ENCODE results near the gene CYTH4. TPM values are rescaled to one million over a fixed set of nuclear protein-coding genes. Genes with fewer than 3 reads are reported as not detected.

The CYTH4 gene
- total RNA-seq, 2 experiments from 2014 or later: 20.6 to 28.1 TPM

DNA sequence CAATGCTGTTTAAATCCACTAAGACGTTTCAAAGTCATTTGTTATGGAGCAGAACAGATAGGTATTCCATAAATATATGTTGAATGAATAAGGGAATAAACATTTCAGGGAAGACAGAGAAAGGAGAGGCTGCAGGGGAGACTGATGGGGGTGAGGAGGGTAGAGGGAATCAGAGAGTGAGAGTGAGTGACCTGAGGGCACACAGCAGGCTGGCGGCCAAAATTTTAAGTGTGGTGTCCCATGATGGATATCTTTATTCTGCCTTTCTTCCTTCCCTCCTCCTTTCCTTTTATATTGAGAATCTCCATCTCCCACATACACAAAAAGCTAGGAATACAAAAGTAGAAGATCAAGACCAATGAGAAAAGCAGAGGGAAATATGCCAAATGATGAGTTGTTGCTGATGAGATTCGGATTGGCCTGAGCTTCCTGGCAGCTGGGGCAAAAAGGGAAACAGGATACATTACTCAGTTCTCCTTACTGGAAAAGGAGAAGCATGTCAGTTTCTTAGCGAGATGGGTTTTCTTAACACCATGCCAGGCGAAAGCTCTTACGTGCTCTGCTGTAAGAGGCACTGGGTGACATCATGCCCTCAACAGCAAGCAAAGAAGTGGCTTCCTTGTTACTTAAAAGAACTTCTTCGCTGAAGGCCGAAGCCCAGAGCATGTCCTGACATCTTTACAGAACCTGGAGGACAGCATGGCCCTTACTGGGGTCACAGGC lies 11.2 kb upstream of the CYTH4 start:
- H2AFZ ChIP-seq (ENCODE audit: low read length): no peak overlapping the region
- intact Hi-C loops (cut with micrococcal nuclease; ENCODE audit: unreplicated experiment): no loop called here
- H3K79me2 ChIP-seq (ENCODE audit: insufficient read depth, low read depth, low read length): no peaks in the 10 kb centered on the region
- POLR2A ChIA-PET: no interaction called here
- TF ChIP-seq EZH2phosphoT487 (IDR thresholded peaks at IDR 0.05; ENCODE audit: borderline replicate concordance, low read depth, low read length): no peak
- TF ChIP-seq, protein P1, sequence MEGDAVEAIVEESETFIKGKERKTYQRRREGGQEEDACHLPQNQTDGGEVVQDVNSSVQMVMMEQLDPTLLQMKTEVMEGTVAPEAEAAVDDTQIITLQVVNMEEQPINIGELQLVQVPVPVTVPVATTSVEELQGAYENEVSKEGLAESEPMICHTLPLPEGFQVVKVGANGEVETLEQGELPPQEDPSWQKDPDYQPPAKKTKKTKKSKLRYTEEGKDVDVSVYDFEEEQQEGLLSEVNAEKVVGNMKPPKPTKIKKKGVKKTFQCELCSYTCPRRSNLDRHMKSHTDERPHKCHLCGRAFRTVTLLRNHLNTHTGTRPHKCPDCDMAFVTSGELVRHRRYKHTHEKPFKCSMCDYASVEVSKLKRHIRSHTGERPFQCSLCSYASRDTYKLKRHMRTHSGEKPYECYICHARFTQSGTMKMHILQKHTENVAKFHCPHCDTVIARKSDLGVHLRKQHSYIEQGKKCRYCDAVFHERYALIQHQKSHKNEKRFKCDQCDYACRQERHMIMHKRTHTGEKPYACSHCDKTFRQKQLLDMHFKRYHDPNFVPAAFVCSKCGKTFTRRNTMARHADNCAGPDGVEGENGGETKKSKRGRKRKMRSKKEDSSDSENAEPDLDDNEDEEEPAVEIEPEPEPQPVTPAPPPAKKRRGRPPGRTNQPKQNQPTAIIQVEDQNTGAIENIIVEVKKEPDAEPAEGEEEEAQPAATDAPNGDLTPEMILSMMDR (conservative IDR thresholded peaks at IDR 0.05; ENCODE audit: low read length): no peak
- CTCF ChIA-PET (ENCODE audit: unreplicated experiment): interaction anchor here (1.8 kb wide), 1 partner anchor 11 kb away, joined by 4 read pairs; no protein-coding TSS in a partner anchor
- H4K20me1 ChIP-seq (ENCODE audit: insufficient read depth, low read length): no peaks in the 10 kb centered on the region
- H3K36me3 ChIP-seq (ENCODE audit: insufficient read depth, low read length): no peaks in the 10 kb centered on the region
- no TSS peak for BruUV-seq (replicated peaks)
- no peak overlapping the region for H3K4me2 ChIP-seq (ENCODE audit: low read length)
- no peak overlapping the region for H3K4me3 ChIP-seq (ENCODE audit: low read depth, low read length, poor library complexity, severe bottlenecking)
- H3K4me1 ChIP-seq (ENCODE audit: insufficient read depth, low read length, poor library complexity, severe bottlenecking): peaks cover 63% of the 10 kb centered on the region
- H3K27ac ChIP-seq (ENCODE audit: low read depth, low read length, poor library complexity, severe bottlenecking): no peak overlapping the region
- H3K9me2 ChIP-seq (ENCODE audit: insufficient read depth, low read length): no peaks in the 10 kb centered on the region
- no peak for DNase-seq (ENCODE audit: low spot score)
- H3K9me3 ChIP-seq (ENCODE audit: low read length): no peaks in the 10 kb centered on the region

DNA sequence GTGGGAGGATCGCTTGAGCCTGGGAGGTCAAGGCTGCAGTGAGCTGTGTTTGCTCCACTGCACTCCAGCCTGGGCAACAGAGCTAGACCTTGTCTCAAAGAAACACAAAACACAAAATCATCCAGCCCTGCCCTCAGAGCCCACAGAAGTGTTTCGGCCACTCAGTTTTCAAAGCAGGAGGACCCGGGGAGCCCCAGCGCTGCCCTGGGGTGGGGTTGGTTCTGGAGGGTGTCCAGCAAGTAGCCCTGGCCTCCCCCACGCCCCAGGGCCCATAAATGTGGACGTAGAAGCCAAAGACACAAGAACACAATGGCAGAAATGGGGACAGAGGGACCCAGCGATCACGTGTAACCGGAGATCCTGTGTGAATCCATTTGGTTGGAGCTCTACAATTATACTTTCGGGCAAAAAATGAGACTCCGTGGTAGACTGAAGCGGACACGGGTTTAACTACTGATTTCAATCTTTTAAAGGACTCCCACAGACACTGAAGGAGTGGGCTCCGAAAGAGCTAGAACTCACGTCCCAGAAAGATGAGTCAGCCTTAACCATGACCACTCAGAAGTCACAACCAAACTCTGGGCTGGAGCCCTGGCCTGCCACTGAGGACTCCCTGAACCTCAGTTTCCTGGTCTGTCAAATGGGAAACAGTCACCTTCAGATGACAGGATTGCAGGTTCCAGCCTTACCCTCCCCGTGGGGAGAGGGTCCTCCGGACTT lies 9.0 kb upstream of the CYTH4 start:
- peaks cover 58% of the 10 kb centered on the region for H3K4me1 ChIP-seq (ENCODE audit: insufficient read depth, low read length, poor library complexity, severe bottlenecking)
- H2AFZ ChIP-seq (ENCODE audit: low read length): peak overlapping the region; percentile 24; the same call in 1 of the 2 replicates
- no TSS peak for BruUV-seq (replicated peaks)
- no peaks in the 10 kb centered on the region for H3K36me3 ChIP-seq (ENCODE audit: insufficient read depth, low read length)
- POLR2A ChIA-PET: no interaction called here
- no peak overlapping the region for H3K4me3 ChIP-seq (ENCODE audit: low read depth, low read length, poor library complexity, severe bottlenecking)
- H3K79me2 ChIP-seq (ENCODE audit: insufficient read depth, low read depth, low read length): no peaks in the 10 kb centered on the region
- H3K9me3 ChIP-seq (ENCODE audit: low read length): no peaks in the 10 kb centered on the region
- no peak overlapping the region for H3K27ac ChIP-seq (ENCODE audit: low read depth, low read length, poor library complexity, severe bottlenecking)
- no peaks in the 10 kb centered on the region for H4K20me1 ChIP-seq (ENCODE audit: insufficient read depth, low read length)
- intact Hi-C loops (cut with micrococcal nuclease; ENCODE audit: unreplicated experiment): no loop called here
- no peak for DNase-seq (ENCODE audit: low spot score)
- peak overlapping the region; percentile 60 for H3K4me2 ChIP-seq (ENCODE audit: low read length)
- TF ChIP-seq, protein P1 (conservative IDR thresholded peaks at IDR 0.05; ENCODE audit: low read length): no peak
- no peaks in the 10 kb centered on the region for H3K9me2 ChIP-seq (ENCODE audit: insufficient read depth, low read length)
- CTCF ChIA-PET (ENCODE audit: unreplicated experiment): no interaction called here

DNA sequence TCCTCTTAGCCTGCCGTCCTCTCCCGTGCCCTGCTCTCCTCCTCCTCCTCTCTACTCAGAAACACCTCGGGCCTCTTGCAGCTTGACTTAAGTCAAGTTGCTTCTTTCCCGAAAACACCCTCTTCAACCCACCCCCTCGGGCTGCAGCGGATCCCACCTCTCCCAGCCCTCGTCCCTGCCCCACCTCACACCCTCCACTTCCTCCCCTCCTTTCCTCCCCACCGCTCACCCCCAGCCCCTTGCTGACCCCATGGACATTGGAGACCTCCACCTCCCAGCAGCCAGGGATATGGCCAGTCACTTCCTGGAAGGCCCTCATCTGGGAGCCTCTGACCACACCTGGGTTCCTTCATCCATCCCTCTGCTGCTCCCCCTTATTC lies 8.5 kb upstream of the CYTH4 start:
- Histone ChIP-seq H4K20me1 (ENCODE audit: insufficient read depth, low read length) (no peaks in the 10 kb centered on the region), H3K27ac (ENCODE audit: low read depth, low read length, poor library complexity, severe bottlenecking) (peak overlapping the region; percentile 55), H3K4me3 (ENCODE audit: low read depth, low read length, poor library complexity, severe bottlenecking) (peak overlapping the region; percentile 22), H2AFZ (ENCODE audit: low read length) (peak overlapping the region; percentile 24; the same call in 1 of the 2 replicates), H3K36me3 (ENCODE audit: insufficient read depth, low read length) (no peaks in the 10 kb centered on the region), H3K4me2 (ENCODE audit: low read length) (peak overlapping the region; percentile 60), H3K79me2 (ENCODE audit: insufficient read depth, low read depth, low read length) (no peaks in the 10 kb centered on the region), H3K4me1 (ENCODE audit: insufficient read depth, low read length, poor library complexity, severe bottlenecking) (peaks cover 63% of the 10 kb centered on the region), H3K9me3 (ENCODE audit: low read length) (no peaks in the 10 kb centered on the region), H3K9me2 (ENCODE audit: insufficient read depth, low read length) (no peaks in the 10 kb centered on the region)
- ChIA-PET POLR2A (no interaction called here), CTCF (ENCODE audit: unreplicated experiment) (no interaction called here)
- no TSS peak for BruUV-seq (replicated peaks)
- DNase-seq (ENCODE audit: low spot score): no peak
- TF ChIP-seq EZH2phosphoT487 (IDR thresholded peaks at IDR 0.05; ENCODE audit: borderline replicate concordance, low read depth, low read length): no peak
- TF ChIP-seq, protein P1 (conservative IDR thresholded peaks at IDR 0.05; ENCODE audit: low read length): no peak
- intact Hi-C loops (cut with micrococcal nuclease; ENCODE audit: unreplicated experiment): loop anchor here (1.0 kb wide), 1 partner anchor 8 kb away; the partner anchor contains the start of gene CYTH4

Measured in OCI-LY7 (cell line).